Measurements from ENCODE around the gene PRKCA.
"Not testable (repeated sequence)": the region's sequence is repeated elsewhere in the genome, so short reads cannot be mapped to it uniquely, and the experiment has no call there.

The PRKCA gene

DNA sequence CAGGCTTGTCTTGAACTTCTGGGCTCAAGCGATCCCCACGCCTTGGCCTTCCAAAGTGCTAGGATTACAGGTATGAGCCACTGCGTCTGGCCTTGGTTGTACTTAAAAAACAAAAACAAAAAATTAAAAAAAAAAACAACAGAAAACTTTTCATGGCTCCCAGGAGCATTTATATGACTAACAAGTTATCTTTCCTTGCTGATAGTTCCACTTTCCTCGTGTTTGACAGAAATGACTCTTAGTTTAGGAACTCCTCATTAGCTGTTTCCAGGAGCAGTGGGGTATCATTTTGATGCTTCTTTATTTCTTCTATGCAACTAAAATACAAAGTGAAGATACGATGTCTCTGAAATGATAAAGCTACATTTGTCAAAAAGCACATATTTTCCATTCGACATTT is 165.4 kb downstream of the PRKCA start:
- DNase-seq, result no peak

- peak in 1 of 5 donors; percentile 25 for DNase-seq
Observed at GRCh38 chr17:66468241-66469087, 166.1 kb downstream of the PRKCA start.

DNA sequence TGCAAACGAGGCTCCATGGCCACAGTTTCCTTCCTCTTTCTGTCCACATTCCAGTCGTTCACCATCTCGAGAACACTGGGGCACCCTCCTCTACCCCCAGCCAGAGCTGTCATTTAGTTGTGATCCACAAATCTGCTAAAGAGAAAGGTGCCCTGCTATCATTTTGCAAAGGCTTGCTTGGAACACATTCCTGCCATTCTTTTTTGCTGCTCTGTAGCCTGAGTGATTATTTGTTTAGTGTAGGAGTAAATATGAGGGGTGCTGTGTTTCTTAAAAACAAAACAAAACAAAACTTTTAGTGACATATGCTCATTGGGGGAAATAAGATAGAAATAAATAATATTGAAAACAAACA is 166.7 kb downstream of the PRKCA start:
- no peak for DNase-seq

- DNase-seq, result no peak
Observed at GRCh38 chr17:66469461-66469860, 167.0 kb downstream of the PRKCA start.

DNA sequence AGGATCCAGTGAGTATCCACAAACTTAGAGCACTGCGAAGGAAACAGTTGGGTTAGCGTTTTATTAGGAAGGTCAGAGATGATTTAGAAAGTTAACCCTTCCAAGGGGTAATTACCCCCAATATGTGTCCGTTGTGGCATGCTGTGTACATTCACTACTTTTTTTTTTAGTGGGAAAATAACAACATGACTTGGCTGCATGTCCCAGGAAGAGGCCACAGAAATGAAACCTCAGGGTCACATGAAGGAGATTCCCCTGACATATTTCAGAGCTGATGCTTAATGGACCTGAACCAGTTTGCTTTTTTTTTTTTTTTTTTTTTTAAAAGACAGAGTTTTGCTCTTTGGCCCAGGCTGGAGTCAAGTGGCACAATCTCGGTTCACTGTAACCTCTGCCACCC is 167.5 kb downstream of the PRKCA start:
- no peak for DNase-seq

GRCh38 chr17:66472123-66472522 is 169.7 kb downstream of the PRKCA start:
- DNase-seq, result no peak

DNA sequence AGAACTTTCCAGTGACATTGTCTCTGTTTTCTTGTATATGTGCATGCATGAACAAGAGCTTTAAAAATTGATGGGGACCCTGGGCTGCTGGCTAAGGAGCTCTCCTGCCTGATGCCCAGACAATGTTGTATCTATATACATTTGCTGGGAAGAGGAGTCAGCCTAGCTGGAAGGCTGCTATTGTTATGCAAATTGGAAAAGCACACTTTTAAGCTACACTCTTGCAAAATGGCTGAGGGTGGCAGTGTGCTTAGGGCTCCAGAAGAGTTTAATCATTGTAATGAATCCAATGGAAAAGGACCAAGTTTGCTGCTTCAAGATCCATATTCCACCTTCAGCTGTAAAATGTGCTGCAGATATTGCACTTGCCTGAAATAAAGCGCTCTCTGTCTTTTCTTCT is 171.8 kb downstream of the PRKCA start:
- no peak for DNase-seq

- DNase-seq, result no peak
Observed at GRCh38 chr17:66474806-66475497, 172.5 kb downstream of the PRKCA start.

DNA sequence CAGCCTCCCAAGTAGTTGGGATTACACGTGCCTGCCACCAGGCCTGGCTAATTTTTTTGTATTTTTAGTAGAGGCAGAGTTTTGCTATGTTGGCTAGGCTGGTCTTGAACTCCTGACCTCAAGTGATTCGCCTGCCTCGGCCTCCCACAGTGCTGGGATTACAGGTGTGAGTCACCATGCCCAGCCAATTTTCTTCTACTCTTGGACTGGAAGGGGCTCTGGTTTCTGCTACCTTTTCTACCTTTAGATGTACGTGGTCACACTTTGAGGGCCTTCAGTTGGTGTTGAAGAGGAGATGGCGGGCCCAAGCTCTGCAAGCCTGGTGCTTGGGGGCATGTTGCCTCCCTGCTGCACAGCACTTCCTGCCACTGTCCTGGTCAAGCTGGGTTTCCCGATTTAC is 173.6 kb downstream of the PRKCA start:
- no peak for DNase-seq

- DNase-seq, result no peak
Observed at GRCh38 chr17:66477615-66478283, 175.3 kb downstream of the PRKCA start.

DNA sequence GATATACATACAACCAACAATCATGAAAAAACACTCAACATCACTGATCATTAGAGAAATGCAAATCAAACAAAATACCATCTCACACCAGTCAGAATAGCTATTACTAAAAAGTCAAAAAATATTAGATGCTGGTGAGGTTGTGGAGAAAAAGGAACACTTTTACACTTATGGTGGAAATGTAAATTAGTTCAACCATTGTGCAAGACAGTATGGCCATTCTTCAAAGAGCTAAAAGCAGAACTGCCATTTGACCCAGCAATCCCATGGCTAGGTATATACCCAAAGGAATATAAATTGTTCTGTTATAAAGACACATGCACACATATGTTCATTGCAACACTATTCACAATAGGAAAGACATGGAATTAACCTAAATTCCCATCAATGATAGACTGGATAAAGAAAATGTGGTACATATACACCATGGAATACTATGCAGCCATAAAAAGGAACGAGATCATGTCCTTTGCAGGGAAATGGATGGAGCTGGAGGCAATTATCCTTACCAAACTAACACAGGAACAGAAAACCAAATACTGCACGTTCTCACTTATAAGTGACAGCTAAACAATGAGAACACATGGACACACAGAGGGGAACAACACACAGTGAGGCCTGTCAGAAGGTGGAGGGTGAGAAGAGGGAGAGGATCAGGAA is 176.9 kb downstream of the PRKCA start:
- DNase-seq, result not testable (repeated sequence)

DNA sequence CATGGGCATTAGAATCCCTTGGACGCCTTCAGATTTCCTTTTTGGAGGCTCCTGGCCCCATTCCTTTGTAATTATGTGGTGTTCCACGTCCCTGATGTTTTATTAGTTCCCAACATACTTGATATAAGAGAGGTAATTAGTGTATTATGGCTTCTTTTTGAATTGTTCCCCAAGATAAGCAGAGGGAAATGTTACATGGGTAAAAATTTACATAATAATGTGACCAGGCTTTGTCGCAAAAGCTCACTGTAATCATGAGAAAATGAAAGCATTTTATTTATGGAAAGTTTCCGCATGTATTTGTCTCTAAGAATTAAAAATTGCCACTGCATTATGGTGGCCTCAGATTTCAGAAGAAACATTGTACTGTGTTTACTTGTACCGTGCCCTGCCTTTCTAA is 177.8 kb downstream of the PRKCA start:
- no peak for DNase-seq

DNA sequence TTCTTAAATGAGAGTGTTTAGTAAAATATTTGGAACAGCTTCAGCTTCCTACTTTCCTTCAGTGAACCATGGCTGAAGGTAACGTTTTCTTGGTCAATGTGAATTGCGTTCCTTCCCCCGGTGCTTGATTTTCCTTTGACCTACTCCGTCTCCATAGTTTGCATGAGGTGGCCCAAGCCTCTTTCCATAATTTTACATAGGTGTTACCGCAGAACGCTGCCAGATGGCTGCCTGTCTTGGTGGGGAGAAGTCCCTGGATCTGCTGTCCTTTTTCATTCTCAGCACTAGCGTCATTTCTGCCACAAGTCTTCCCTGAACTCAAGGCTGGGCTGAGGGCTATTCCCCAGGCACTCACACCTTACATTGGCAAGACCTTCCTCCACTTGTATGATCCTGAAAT is 178.4 kb downstream of the PRKCA start:
- no peak for DNase-seq

DNA sequence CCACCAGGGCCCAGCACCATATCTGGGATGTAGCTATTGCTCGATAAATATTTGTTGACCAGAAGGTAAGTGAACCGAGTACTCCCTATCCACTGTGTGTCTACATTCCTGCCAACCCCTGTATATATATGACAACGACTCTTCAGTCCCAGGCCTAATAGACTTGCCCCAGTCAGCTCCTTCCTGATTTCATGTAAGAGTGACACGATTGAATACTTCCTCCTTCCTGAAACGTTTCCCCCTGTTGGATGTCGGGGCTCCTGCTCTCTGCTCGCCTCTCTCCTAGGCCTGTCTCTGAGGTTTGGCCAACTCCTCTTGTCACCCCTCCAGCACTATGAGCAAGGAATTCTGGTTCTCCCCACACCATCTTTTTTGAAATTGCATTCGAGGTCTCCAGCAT is 178.9 kb downstream of the PRKCA start:
- no peak for DNase-seq

- DNase-seq, result no peak
Observed at GRCh38 chr17:66483906-66484305, 181.5 kb downstream of the PRKCA start.

- no peak for DNase-seq
Observed at GRCh38 chr17:66485309-66485947, 183.0 kb downstream of the PRKCA start.

DNA sequence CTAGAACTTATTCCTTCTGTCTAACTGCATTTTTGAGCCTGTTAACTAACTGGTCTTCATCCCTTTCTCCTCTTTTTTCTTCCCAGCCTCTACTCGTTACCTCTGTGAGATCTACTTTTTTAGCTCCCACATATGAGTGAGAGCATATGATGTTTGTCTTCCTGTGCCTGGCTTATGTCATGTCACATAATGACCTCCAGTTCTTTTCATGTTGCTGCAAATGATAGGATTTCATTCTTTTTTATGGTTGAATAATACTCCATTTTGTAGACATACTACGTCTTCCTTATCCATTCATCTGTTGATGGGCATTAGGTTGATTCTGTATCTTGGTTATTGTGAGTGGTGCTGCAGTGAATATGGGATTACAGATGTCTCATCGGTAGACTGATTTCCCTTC is 184.7 kb downstream of the PRKCA start:
- no peak for DNase-seq

- DNase-seq, result no peak
Observed at GRCh38 chr17:66487981-66488468, 185.6 kb downstream of the PRKCA start.

- no peak for DNase-seq
Observed at GRCh38 chr17:66488864-66489263, 186.5 kb downstream of the PRKCA start.

DNA sequence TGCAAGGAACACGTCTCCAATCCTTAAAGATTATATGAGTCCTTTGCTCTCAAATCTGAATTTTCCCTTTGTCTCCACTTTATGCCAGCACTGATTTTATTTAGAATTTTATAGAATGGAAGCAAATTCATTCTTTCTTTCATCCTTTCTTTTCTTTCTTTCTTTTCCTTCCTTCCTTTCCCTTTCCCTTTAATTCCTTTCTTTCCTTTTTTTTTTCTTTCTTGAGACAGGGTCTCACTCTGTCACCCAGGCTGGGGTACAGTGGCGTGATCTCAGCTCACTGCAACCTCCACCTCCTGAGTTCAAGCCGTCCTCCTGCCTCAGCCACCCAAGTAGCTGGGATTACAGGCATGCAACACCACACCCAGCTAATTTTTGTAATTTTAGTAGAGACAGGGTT is 187.2 kb downstream of the PRKCA start:
- not testable (repeated sequence) for DNase-seq

DNA sequence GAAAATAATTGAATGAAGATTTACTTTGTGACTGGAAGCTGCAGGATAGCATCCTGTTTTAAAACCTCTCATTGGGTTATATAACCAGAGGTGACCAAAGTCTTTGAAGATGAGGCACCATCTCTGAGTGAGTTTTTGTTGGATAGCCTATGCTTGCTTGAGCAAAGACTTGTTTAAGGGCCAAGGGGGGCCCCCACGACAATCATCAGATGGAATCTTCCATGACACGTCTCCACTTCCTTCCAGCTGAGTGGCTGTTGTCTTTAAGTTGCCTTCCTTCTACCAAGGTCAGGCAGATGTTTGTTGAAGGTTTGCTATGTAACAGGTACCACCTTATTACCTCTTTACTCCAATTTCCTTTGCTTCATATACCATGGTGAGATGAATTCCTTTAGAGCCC is 188.8 kb downstream of the PRKCA start:
- peak in 1 of 5 donors; percentile 45 for DNase-seq

GRCh38 chr17:66491665-66492064 is 189.3 kb downstream of the PRKCA start:
- DNase-seq, result no peak

GRCh38 chr17:66492080-66492479 is 189.7 kb downstream of the PRKCA start:
- no peak for DNase-seq

All from T-helper 1 cell (primary cell).